SIG-M5 (cell line): Measurements from ENCODE around the gene NTM.

Source experiments
- DNase-seq: peaks from one replicate; lab custom pipeline; 2025; lab: John Stamatoyannopoulos, UW

Gene NTM

GRCh38 chr11:131823772-131824171 lies 453.4 kb downstream of the NTM start:
- no peak for DNase-seq

- DNase-seq, result no peak
These were observed 454.4 kb downstream of the NTM start for GRCh38 chr11:131824771-131825170.

GRCh38 chr11:131827430-131827829 lies 457.0 kb downstream of the NTM start:
- DNase-seq, result no peak

GRCh38 chr11:131829725-131830124 lies 459.3 kb downstream of the NTM start:
- no peak for DNase-seq

- DNase-seq, result no peak
These were observed 461.7 kb downstream of the NTM start for GRCh38 chr11:131832079-131832478.

GRCh38 chr11:131833366-131833765 lies 463.0 kb downstream of the NTM start:
- no peak for DNase-seq

GRCh38 chr11:131837562-131837961 lies 467.1 kb downstream of the NTM start:
- DNase-seq, result no peak

GRCh38 chr11:131838016-131838415 lies 467.6 kb downstream of the NTM start:
- DNase-seq, result no peak

GRCh38 chr11:131839326-131839725 lies 468.9 kb downstream of the NTM start:
- DNase-seq, result no peak

- DNase-seq, result no peak
These were observed 470.1 kb downstream of the NTM start for GRCh38 chr11:131840545-131840944.

- DNase-seq, result no peak
These were observed 470.6 kb downstream of the NTM start for GRCh38 chr11:131841028-131841427.

- DNase-seq, result no peak
These were observed 471.7 kb downstream of the NTM start for GRCh38 chr11:131841925-131842635.

GRCh38 chr11:131845255-131845654 lies 474.8 kb downstream of the NTM start:
- no peak for DNase-seq

- DNase-seq, result no peak
These were observed 479.1 kb downstream of the NTM start for GRCh38 chr11:131849485-131849884.

- DNase-seq, result no peak
These were observed 480.1 kb downstream of the NTM start for GRCh38 chr11:131850507-131850906.

GRCh38 chr11:131851964-131852755 lies 481.7 kb downstream of the NTM start:
- no peak for DNase-seq

GRCh38 chr11:131852757-131853156 lies 482.3 kb downstream of the NTM start:
- DNase-seq, result no peak

- DNase-seq, result no peak
These were observed 484.0 kb downstream of the NTM start for GRCh38 chr11:131854391-131854790.

GRCh38 chr11:131855320-131855719 lies 484.9 kb downstream of the NTM start:
- DNase-seq, result no peak

GRCh38 chr11:131857246-131857645 lies 486.8 kb downstream of the NTM start:
- no peak for DNase-seq

GRCh38 chr11:131858505-131858904 lies 488.1 kb downstream of the NTM start:
- DNase-seq, result no peak

GRCh38 chr11:131859538-131860210 lies 489.3 kb downstream of the NTM start:
- no peak for DNase-seq

GRCh38 chr11:131864228-131864627 lies 493.8 kb downstream of the NTM start:
- DNase-seq, result no peak
